GM23338 (cell line): ENCODE data around the gene KCNH5.

ENCODE experiments used
- CREB1 ChIP-seq: fragments of 250-450 bp; sonication (Bioruptor Pico); IDR thresholded peaks from 2 replicates; pipeline ENCODE4 v1.5.0; 2020; ENCODE audit warnings: low read depth, mild to moderate bottlenecking, moderate library complexity
- CTCF ChIP-seq, 2 experiments: fragments of 200-600 bp in 1 of 2; sonication (generic) in 1 of 2; conservative IDR thresholded peaks; 2 replicates each; pipeline versions ENCODE4 v1.5.1 to v1.6.1; 2016 to 2017; ENCODE audit warnings: antibody characterized with exemption in 2 of 2, low read depth in 2 of 2, mild to moderate bottlenecking in 2 of 2, moderate library complexity in 1 of 2
- EZH2 ChIP-seq: fragments of 200-600 bp; sonication (generic); IDR thresholded peaks from one replicate; pipeline ENCODE4 v1.8.0; 2017; ENCODE audit warnings: antibody characterized with exemption, mild to moderate bottlenecking, low read depth; ENCODE audit not compliant: unreplicated experiment
- EZH2phosphoT487 ChIP-seq: fragments of 200-600 bp; sonication (generic); IDR thresholded peaks from one replicate; pipeline ENCODE4 v1.8.1; 2018; ENCODE audit warnings: antibody characterized with exemption; ENCODE audit not compliant: unreplicated experiment
- POLR2AphosphoS5 ChIP-seq: IDR thresholded peaks from 2 replicates; pipeline ENCODE4 v1.6.1; 2016; ENCODE audit warnings: antibody characterized with exemption, low read depth
- REST ChIP-seq: IDR thresholded peaks from one replicate; pipeline ENCODE4 v1.6.1; 2018; ENCODE audit warnings: antibody characterized with exemption; ENCODE audit not compliant: unreplicated experiment
- STAT1 ChIP-seq: IDR thresholded peaks from one replicate; pipeline ENCODE4 v1.6.1; 2016; ENCODE audit warnings: antibody characterized with exemption; ENCODE audit not compliant: unreplicated experiment

GRCh38 chr14:63076488-63076887 is 31.2 kb upstream of the KCNH5 start:
- TF ChIP-seq EZH2 (no peak), REST (no peak), POLR2AphosphoS5 (no peak), CTCF (conservative IDR thresholded peaks at IDR 0.05; ENCODE audit: low read depth in 2 of 2) (no peak), EZH2phosphoT487 (no peak), CREB1 (no peak), STAT1 (no peak)
